Tibial nerve (tissue), 4 donors: ENCODE data around the gene RARS2.

Experiments
- CTCF ChIP-seq, 5 experiments: fragments of 200-600 bp in 3 of 5; fragments of 450-650 bp in 2 of 5; sonication (generic) in 3 of 5; IDR thresholded peaks; one replicate each; pipeline ENCODE4 v1.5.1; 2016 to 2019; ENCODE audit warnings: antibody characterized with exemption in 5 of 5, mild to moderate bottlenecking in 3 of 5, moderate library complexity in 2 of 5
- EP300 ChIP-seq, 2 donors: sonication (generic); formaldehyde crosslinking; IDR thresholded peaks; one replicate each; pipeline ENCODE4 v1.6.1; 2017; ENCODE audit warnings: antibody characterized with exemption in 2 of 2, mild to moderate bottlenecking in 1 of 2
- POLR2A ChIP-seq, 2 donors: fragments of 450-650 bp; IDR thresholded peaks; one replicate each; pipeline ENCODE4 v1.6.1; 2017; ENCODE audit warnings: antibody characterized with exemption in 2 of 2, mild to moderate bottlenecking in 2 of 2, moderate library complexity in 2 of 2

DNA sequence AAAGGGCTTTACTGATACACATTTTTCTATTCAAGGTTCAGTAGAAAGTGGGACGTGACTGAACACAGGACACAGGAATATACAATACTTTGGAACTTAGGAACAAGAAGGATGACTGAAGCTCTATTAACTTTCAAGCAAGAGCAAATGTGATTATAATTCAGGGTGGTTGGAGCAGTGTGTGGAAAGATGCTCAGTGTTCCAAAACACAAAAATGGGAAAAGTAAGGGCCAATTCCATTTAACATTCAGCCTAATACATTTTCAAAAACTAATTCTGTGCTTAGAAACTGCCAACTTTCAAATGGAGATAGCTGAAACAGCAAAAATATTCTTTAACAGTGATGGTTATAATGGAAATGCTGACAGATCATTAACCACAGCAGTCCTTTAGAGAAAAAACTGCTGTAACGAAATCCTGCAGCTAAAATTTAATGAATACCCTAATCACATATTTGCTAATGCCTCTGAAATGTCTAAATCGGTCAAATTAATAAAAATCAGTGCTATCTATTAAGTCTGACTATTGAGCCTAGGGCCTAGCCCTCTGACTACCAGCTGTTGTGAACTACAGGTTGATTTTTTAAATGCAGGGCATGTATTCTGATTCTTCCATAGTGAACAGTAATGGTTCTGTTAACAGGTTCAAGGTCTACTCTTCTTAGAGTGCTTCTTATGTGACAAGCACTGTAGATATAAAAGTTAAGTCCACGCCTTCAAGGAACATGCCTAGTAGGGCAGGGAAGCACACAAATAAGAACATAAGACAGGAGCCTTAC is 45.9 kb downstream of the RARS2 start:
- TF ChIP-seq CTCF (IDR thresholded peaks at IDR 0.05), result no peak
- TF ChIP-seq POLR2A (IDR thresholded peaks at IDR 0.05), result no peak
- TF ChIP-seq EP300 (IDR thresholded peaks at IDR 0.05), result no peak
